Ishikawa (cell line): Measurements from ENCODE around the gene APBA2.

Experiments used
- CEBPB ChIP-seq: IDR thresholded peaks from 2 replicates; pipeline ENCODE4 v1.6.1; 2012
- CREB1 ChIP-seq: IDR thresholded peaks from 2 replicates; pipeline ENCODE4 v1.6.1; 2012; ENCODE audit warnings: low read depth
- EGR1 ChIP-seq: IDR thresholded peaks from 2 replicates; pipeline ENCODE4 v1.6.1; 2012
- RAD21 ChIP-seq: IDR thresholded peaks from 2 replicates; pipeline ENCODE4 v1.6.1; 2012; ENCODE audit warnings: low read depth
- TAF1 ChIP-seq: IDR thresholded peaks from 2 replicates; pipeline ENCODE4 v1.6.1; 2012; ENCODE audit warnings: low read depth, mild to moderate bottlenecking
- TCF12 ChIP-seq: IDR thresholded peaks from 2 replicates; pipeline ENCODE4 v1.6.1; 2012; ENCODE audit warnings: low read depth
- ZBTB7A ChIP-seq: IDR thresholded peaks from 2 replicates; pipeline ENCODE4 v1.6.1; 2012; ENCODE audit warnings: low read depth
- TF ChIP-seq, protein P1 (sequence below): IDR thresholded peaks from 2 replicates; pipeline ENCODE4 v1.6.1; 2012
- TF ChIP-seq, protein P2 (sequence below): IDR thresholded peaks from 2 replicates; pipeline ENCODE4 v1.6.1; 2012

DNA sequence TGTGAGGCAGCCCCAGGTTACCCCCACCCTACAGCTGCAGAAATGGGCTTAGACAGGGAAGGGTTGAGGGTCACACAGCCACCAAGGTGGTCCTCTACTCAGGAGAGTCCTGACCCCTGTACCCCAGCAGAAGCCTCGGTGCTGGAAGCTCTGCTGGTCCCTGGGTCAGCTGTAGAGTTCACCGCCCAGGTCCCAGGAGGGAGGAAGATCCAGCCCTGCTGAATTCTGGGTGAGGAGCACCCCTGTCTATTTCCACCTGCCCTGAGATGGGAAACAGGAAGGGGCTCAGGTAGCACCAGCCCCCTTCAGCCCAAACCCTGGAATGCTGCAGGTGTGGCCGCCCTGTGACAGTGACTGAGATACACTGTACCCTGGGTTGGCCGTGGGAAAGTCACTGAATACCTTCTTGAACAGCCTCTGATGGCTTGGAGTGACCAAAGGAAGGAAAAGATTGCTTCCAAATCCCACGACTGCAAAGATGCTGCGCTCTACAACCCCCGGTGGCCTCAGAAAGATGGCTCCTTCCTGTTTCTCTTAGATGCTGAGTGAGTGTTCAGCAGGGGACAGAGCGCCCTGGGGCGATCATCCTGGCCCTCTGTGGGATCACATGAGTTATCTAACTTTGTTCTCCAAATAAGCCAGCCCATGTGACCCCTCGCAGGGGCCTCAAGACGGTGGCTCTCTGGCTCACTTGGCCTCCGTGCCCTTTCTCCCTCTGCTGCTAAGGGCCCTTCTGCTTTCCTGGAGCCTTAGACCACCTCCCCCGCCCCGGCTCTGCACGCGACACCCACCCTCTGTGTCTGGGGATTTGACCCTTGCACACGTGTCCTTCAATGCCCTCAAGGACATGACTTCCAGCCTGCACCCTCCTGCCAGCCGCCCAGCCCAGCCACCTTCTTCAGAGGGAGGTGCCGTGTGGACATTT is 242.0 kb downstream of the APBA2 start:
- TF ChIP-seq EGR1 (no peak), TAF1 (no peak), CEBPB (no peak), RAD21 (no peak), TCF12 (no peak), CREB1 (no peak), ZBTB7A (no peak)
- TF ChIP-seq, protein P1, sequence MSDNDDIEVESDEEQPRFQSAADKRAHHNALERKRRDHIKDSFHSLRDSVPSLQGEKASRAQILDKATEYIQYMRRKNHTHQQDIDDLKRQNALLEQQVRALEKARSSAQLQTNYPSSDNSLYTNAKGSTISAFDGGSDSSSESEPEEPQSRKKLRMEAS = no peak
- TF ChIP-seq, protein P2, sequence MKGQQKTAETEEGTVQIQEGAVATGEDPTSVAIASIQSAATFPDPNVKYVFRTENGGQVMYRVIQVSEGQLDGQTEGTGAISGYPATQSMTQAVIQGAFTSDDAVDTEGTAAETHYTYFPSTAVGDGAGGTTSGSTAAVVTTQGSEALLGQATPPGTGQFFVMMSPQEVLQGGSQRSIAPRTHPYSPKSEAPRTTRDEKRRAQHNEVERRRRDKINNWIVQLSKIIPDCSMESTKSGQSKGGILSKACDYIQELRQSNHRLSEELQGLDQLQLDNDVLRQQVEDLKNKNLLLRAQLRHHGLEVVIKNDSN = no peak
